GM21786 (cell line): Measurements from ENCODE around the gene AKAP6.
"Not testable (repeated sequence)": the region's sequence is repeated elsewhere in the genome, so short reads cannot be mapped to it uniquely, and the experiment has no call there.

Experiments used
- ATAC-seq: cut with Tn5 transposase; IDR thresholded peaks from one replicate; pipeline ENCODE4 v1.9.1; 2021; ENCODE audit not compliant: unreplicated experiment

Gene AKAP6

GRCh38 chr14:32443890-32444661, 115.0 kb downstream of the AKAP6 start:
- no peak for ATAC-seq

GRCh38 chr14:32447371-32447770, 118.3 kb downstream of the AKAP6 start:
- no peak for ATAC-seq

DNA sequence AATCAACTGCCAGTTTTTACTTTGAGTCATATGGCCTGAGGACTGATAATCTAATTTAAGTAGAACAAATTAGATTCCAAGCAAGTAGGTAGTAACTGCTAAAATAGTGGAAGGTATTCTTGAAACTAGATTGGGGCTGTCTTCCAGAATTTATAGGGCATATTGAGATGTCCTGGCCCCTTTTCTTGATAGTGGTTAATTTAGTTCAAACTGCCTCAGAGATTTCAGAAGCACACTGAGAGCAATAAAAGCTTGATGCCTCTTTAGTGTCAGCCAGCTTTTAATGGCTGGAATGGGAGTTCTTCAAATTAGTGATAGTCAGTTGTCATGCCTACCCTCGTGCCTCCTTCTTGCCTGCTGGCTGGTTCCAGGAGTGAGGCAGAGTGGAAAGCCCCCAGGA, 120.5 kb downstream of the AKAP6 start:
- ATAC-seq, result no peak

- ATAC-seq, result no peak
These were observed 122.0 kb downstream of the AKAP6 start for GRCh38 chr14:32450919-32451675.

DNA sequence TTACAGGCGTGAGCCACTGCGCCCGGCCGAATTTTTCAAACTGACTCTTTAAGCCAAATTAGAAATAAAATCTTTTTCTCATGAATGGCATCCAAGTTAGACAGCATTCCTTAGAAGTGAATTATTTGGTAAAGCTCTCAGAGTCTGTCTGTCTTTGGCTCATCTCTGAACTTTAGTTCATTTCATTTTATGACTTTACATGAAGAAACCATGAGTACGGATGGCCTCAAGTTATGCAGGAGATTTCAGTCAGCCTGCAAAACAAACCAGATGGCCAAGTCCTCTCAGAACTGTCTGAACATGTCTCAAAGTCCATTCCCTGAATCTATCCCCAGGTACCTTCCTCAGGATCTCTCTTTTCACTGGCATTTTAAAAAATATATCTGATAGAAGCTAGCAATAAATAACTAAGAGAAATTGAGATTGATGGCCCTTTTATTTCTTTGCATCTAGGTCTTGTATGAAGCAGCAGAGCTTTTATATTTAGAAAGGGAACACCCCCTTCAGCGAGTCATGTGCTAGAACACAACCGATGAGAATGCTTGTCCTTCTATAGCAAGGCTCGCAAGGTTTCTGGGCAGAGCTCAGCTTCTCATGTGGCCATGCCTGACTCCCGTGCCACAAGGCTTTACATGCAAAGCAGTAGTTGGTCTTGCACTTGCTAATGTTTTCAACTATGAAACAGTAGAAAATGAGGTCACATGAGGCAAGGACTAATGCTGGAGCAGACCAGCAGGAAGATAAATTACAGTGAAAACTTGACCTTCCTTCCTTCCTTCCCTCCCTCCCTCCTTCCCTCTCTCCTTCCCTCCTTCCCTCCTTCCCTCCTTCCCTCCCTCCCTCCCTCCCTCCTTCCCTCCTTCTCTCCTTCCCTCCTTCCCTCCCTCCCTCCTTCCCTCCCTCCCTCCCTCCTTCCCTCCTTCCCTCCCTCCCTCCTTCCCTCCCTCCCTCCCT, 125.0 kb downstream of the AKAP6 start:
- no peak for ATAC-seq

DNA sequence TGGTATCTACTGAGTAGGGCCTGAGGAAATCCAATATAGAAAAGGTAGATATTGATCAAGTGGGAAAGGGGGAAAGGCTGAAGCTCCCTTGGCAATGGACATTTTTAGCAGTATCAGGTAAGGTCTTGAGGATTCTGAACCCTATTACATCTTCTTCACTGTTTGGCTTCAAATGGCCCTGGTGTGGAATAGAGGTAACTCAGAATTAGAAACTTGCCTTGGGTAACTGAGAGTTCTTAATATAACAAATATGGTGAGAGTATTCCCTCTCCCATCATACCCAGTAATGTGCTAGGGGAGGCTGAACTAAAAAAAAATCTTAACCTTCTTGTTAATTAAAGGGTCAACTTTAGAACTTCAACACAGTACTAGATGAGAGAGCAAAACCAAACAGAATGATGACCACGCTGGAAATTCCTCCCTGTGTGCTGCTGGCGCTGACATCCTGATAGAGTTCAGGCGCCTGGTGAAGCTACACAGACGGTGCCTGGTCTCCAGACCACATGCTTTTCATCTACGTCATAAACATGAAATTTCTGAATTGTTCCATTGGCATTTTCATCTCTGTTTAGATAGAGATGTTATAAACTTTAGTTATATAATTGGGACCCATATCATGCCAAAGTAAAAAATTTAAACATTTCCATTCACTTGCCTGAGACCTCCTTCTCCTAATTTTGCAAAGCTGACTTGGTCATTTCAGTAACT, 128.3 kb downstream of the AKAP6 start:
- ATAC-seq, result no peak

DNA sequence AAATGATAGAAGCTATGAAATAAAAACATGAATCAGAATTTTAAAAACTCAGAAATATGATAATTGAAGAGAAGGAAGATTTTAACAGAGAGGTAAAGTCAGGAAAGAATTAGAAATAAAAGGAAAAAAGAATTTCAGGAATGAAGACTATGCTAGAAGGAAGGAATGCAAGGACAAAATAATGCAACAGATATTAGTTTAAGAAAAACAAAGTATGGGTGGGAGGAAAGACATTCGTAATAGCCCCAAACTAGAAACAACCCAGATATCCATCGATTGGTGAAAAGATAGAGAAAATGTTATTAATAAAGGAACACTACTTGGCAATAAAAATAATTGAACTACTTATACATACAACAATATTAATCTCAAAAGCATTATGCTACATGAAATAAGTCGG, 129.6 kb downstream of the AKAP6 start:
- no peak for ATAC-seq

DNA sequence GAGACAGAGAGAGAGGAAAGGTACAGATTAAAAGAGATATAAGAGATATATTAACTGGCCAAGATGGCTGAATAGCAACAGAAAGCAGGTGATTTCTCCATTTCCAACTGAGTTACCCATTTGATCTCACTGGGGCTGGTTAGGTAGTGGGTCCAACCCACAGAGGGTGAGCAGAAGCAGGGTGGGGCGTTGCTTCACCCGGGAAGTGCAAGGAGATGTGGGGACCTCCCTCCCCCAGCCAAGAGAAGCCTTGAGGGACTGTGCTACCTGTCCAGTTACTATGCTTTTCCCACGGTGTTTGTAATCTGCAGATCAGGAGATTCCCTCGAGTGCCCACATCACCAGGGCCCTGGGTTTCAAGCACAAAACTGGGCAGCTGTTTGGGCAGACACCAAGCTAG, 131.2 kb downstream of the AKAP6 start:
- no peak for ATAC-seq

DNA sequence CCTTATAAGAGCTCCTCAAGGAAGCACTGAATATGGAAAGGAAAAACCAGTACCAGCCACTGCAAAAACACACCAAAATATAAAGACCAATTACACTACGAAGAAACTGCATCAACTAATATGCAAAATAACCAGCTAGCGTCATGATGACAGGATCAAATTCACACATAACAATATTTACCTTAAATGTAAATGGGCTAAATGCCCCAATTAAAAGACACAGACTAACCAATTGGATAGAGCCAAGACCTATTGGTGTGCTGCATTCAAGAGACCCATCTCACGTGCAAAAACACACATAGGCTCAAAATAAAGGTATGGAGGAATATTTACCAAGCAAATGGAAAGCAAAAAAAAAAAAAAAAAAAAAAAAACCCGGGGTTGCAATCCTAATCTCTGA, 133.5 kb downstream of the AKAP6 start:
- not testable (repeated sequence) for ATAC-seq

- no peak for ATAC-seq
These were observed 139.9 kb downstream of the AKAP6 start for GRCh38 chr14:32468955-32469354.

GRCh38 chr14:32469388-32470160, 140.5 kb downstream of the AKAP6 start:
- no peak for ATAC-seq

DNA sequence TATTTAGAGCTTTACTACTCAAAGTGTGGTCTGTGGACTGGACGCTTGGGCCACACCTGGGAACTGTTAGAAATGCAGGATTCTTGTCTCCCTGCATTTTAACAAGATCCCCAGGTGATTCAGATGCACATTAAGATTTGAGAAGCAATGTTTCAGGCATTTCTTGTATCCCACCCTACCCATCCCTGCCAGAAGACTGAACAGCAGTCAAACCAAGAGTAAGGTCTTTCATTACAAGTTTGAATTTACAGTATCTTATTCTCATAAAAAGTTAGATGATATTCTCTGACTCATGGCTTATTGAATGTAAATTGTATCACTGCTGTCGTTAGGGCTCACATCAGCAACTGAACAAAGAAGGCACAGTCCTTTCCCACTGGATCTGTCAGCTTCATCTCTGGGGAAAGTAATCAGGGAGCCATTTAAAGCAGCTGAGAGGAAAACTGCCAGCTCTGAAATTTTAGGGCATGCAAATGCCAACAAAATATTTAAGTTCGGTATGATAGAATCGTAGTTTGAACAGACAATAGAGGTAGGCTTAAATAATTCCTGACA, 141.1 kb downstream of the AKAP6 start:
- no peak for ATAC-seq

DNA sequence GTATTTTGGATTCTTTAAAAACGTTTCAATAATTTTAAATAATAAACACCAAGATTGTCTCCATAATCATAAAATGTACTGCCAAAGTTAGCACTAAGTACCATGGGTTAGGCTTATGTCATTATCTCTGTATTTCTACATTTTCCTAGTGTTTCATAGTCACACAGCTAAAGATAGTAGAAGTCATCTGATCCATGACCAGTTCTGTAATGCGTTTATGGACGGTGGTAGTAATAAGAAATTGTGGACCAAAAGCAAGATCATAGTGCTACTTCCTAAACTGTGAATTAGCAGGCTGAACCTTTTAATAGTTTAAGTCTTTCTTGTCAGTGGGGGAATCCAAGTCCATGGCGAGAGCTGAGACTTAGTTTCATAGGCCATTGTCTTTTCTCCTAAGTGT, 142.1 kb downstream of the AKAP6 start:
- ATAC-seq, result no peak

DNA sequence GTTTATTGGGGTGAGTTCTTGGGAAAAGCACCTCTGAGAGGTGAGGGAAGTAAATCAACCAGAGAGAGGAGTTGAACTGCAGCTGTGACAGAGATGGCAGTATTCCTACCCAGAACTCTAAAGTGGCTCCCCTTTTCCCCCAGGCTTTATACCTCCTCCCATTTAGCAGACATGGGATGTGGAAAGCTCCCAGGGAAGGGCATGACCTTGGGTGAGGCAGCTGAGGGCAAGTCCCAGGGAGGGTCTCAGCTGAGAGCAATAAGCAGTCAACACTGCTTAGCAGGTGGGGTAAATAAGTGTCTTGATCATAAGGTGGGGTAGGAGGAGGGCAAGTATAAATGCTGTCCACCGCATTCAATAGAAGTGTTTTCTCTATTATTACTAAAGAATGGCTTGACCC, 143.0 kb downstream of the AKAP6 start:
- no peak for ATAC-seq

DNA sequence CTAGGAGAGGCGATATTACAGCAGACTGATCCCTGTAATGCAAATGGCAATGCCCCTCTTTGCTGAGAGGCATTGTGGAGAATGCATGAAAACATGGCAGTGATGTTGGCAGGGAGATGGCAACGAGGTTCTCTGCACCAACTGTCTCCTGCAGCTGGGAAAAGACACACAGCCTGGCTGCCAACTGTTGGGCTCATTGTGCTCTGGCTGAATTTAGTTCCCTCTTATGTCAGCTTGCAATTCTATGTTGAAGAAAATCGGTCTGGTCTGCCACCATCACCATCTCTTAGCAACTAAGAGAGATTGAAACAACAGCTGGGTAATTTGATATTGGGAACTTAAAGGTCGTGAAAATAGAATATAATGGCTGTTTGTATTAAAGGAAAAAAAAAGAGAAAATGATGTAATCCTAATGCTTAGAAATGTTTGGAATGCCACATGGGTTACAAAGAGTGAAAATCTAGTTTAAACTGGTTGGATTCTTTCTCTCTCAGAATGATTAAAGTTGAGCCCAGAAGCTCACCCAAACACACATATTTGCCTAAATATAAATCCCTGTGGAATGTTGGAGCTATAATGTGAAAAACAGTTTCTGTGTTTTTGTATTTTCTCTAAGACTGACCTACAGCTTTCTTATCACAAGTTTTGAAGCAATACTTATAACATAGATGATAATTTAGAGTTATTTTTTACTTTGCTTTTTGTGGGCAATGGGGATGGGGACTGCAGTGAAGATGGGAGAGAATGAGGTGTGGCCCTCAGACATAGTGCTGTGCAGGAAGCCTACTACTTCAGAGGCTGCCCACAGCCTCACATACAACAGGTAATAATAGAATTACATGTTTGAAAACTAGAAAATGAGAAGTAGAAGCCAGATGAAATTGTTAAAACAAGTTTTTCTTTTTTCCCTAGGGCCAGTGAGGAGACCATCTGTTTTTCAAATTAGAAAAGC, 143.7 kb downstream of the AKAP6 start:
- no peak for ATAC-seq

DNA sequence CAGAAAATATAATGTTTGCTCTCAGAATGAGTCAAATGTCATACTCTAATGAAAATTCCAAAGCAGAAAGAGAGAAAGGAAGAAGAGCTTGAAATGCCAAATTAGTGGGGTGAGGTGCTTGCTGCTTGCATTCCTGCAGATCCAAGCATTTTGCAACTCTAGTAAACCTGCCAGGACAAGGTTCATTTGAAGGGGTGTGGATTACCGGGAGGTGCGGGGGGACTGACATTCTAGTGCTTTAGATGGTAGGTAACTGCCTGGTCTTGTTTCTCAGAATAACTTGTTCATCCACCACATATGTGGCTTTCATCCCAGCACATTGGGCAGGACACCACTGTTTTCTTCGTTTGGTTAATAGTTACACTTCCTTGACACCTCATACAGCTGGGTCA, 144.4 kb downstream of the AKAP6 start:
- no peak for ATAC-seq

DNA sequence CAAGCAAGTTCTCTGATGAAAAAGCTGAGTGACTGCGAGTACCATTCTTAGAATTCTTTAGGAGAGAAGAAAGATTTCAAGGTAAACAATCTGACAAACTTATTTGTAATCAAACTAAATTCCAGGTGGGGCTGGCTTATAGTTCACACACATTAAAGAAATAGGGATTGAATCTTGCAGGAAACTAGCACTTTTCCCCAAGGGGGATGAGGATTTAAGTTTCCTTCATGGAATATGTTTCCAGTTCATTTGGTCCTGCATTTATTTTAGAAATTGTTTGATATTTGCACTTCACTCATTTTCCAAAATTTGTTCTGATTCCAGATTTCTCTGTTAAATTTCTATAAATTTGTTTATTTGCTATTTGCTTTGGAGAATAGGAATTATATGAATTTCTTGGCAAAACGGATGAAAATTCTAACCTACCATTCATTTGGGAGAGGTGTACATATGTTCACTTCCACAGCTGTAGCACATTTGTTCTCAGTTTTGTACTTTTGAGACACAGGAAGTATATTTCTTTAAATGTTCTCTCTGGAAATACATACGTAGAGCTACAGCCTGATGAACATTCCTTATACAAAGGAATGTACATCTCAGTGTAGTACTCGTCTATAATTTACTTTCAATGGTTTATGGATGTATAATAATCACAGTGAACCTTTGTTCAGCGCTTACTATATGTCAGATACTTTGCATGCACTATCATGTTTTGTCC, 145.5 kb downstream of the AKAP6 start:
- no peak for ATAC-seq

GRCh38 chr14:32476532-32476931, 147.4 kb downstream of the AKAP6 start:
- ATAC-seq, result no peak
